ENCODE data around the gene SH2D5.
"Not testable (repeated sequence)": the region's sequence is repeated elsewhere in the genome, so short reads cannot be mapped to it uniquely, and the experiment has no call there.

SH2D5 gene

DNA sequence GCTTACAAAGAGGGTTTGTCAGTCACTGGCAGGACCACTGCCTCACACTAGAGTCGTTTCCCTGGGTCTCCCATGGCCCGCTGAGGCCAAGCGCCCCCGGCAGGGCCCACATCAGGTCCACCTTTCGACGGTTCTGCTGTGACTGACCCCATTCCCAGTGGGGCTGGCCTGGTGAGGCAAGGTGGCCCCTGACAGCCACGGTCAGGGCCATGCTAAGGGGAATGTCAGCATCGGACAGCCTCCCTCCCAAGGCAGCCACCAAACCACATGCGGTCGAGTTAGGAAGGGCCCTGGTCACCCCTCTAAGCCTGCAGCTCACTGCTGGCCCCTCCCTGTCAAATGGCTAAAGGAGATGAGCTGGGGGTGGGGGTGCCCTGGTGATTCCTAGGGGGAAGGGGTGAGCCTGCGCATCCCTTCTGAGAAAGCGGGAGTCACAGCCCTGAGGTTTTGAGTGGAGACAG is 11.8 kb downstream of the SH2D5 start:
- Histone ChIP-seq H3K36me3 (ENCODE audit: control insufficient read depth, insufficient read depth, low read length) (no peaks in the 10 kb centered on the region), H3K27ac (ENCODE audit: low read depth, low read length, severe bottlenecking) (no peak overlapping the region), H3K4me3 (ENCODE audit: extremely low read depth, insufficient read depth, low read length, poor library complexity, severe bottlenecking) (no peak overlapping the region), H3K9me3 (ENCODE audit: control insufficient read depth, low read length) (no peaks in the 10 kb centered on the region), H3K4me1 (ENCODE audit: control insufficient read depth, insufficient read depth, low read length, poor library complexity, severe bottlenecking) (peaks cover 8% of the 10 kb centered on the region)
- 87 to 89% methylated on average over 6 to 7 of the region's 12 CpGs for WGBS, 2 experiments (ENCODE audit: insufficient coverage in 2 of 2)

DNA sequence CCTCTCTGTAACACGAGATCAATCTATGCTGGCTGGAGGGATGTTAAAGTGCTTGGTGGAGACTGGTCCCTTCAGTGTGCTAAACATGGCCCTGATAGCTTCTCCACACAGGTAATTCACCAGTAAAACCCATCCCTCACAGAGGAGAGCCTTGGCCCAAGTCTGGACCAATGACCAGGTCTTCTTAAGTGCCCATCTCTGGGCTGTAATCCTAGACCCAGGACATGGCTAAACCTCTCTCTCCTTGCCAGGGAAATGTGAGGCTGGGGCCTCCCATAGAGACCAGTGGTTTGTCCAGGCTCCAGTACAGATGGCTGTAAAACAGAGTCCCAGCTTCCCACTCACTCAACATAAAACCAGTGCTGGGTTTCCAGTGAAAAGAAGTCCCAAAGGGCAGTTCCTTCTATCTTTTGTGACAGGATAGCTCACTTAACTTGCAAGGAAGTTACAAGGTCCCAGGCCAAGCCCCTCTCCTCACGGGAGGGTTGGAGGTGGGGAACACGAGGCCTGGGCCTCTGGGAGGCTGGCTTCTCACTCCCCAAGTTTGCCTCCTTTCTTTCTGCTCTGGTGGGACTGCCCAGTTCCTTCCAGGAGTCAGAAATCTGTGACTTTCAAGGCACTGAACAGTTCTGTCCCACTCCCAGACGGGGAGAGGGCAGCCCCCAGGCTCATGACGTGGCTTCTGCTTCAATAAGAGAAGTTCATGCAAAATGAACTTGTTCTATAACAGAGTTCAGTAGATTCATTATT is 12.5 kb downstream of the SH2D5 start:
- 90 to 95% methylated on average over 2 to 5 of the region's 5 CpGs for WGBS, 2 experiments (ENCODE audit: insufficient coverage in 2 of 2)
- H3K27ac ChIP-seq (ENCODE audit: low read depth, low read length, severe bottlenecking): no peak overlapping the region
- H3K9me3 ChIP-seq (ENCODE audit: control insufficient read depth, low read length): no peaks in the 10 kb centered on the region
- H3K4me3 ChIP-seq (ENCODE audit: extremely low read depth, insufficient read depth, low read length, poor library complexity, severe bottlenecking): no peak overlapping the region
- peaks cover 3% of the 10 kb centered on the region for H3K4me1 ChIP-seq (ENCODE audit: control insufficient read depth, insufficient read depth, low read length, poor library complexity, severe bottlenecking)
- H3K36me3 ChIP-seq (ENCODE audit: control insufficient read depth, insufficient read depth, low read length): no peaks in the 10 kb centered on the region

DNA sequence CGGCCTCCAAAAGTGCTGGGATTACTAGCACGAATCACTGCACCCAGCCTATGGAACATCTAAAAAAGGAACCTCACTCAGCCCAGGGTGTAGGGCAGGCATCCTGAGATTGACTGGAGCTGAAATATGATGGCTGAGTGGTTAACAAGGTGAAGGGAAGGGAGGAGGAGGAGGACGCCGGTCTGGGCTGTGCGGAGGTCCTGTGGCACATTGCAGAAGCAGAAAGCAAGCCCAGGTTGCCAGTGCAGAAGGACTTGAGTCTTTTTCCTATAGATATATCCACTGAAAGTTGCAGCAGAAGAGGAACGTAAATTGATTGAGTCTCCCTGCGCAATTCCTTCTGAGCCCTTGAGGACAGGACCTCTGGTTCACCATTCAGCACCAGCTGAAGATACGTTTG is 13.2 kb downstream of the SH2D5 start:
- Histone ChIP-seq H3K4me3 (ENCODE audit: extremely low read depth, insufficient read depth, low read length, poor library complexity, severe bottlenecking) (no peak overlapping the region), H3K36me3 (ENCODE audit: control insufficient read depth, insufficient read depth, low read length) (no peaks in the 10 kb centered on the region), H3K4me1 (ENCODE audit: control insufficient read depth, insufficient read depth, low read length, poor library complexity, severe bottlenecking) (peaks cover 3% of the 10 kb centered on the region), H3K27ac (ENCODE audit: low read depth, low read length, severe bottlenecking) (no peak overlapping the region), H3K9me3 (ENCODE audit: control insufficient read depth, low read length) (no peaks in the 10 kb centered on the region)
- WGBS, 2 experiments (ENCODE audit: insufficient coverage in 2 of 2): 94 to 97% methylated on average over 4 to 6 of the region's 8 CpGs

DNA sequence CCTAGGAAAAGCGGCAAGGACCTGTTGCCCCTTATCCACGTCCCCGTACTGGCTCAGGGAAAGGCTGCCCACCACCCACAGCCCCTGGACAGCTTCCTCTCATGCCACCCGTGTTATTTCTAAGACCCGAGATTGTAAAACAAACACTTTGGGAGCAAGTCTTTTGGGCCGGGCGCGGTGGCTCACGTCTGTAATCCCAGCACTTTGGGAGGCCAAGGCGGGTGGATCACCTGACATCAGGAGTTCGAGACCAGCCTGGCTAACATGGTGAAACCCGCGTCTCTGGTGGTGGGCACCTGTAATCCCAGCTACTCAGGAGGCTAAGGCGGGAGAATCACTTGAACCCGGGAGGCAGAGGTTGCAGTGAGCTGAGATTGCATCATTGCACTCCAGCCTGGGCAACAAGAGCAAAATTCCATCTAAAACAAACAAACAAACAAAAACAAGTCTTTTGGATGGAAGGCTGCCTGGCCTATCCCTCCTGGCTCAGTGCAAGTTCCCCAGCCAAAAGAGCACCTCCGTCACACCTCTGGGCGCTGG is 14.1 kb downstream of the SH2D5 start:
- H3K27ac ChIP-seq (ENCODE audit: low read depth, low read length, severe bottlenecking); H3K36me3 ChIP-seq (ENCODE audit: control insufficient read depth, insufficient read depth, low read length); H3K4me1 ChIP-seq (ENCODE audit: control insufficient read depth, insufficient read depth, low read length, poor library complexity, severe bottlenecking); H3K9me3 ChIP-seq (ENCODE audit: control insufficient read depth, low read length): not testable (repeated sequence)
- H3K4me3 ChIP-seq (ENCODE audit: extremely low read depth, insufficient read depth, low read length, poor library complexity, severe bottlenecking): peak overlapping the region; percentile 35
- WGBS, 2 experiments (ENCODE audit: insufficient coverage in 2 of 2): 65 to 80% methylated on average over 15 to 17 of the region's 17 CpGs

DNA sequence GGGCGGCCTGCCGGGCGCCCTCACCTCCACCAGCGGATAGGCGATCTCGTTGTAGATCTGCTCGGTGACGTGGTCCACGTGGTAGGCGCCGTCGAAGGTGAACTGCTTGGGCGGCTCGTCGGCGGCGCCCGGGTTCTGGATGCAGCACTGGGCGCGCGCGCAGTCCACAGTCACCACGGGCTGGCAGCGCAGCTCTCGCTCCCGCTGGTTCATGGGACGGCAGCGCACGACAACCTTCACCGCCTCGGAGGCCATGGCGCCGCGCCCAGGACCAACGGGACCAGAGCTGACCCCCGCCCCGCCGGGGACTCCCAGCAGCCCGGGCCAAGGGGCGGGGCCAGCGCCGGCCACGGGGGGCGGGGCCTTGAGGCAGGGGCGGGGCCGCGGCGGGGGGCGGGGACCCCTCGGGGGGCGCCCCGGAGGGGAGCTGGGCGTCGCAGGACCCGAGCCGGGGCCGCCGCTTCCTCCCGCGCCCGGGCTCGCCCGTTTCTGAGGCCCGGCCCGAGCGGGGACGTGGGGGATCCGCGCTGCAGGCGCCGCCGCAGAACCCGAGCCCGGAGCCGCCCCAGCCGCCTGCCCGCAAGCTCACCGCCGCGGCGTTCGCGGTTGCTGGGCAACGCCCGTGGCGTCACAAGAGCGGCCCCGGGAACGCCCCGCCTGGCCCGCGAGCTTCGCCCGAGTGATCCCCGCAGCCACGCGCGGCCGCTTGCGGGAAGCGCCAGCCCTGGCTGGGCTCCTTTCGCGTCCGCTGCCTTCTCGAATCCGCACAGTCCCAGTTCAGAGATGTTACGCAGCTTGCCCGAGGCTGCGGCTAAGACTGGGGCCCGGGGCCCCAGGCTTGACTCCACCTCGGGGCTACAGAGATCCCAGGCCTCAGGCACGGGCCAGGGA is 14.8 kb downstream of the SH2D5 start, which contains the start of gene KIF17:
Gene KIF17, minus strand, starts transcription at position 556 of the 891 bp plus-strand sequence. Its CDS starts 301 bp downstream, at position 255.
- peak within 1 kb of the TSS; percentile 35 for H3K4me3 ChIP-seq (ENCODE audit: extremely low read depth, insufficient read depth, low read length, poor library complexity, severe bottlenecking)
- peaks cover 3% of the 10 kb centered on the region for H3K4me1 ChIP-seq (ENCODE audit: control insufficient read depth, insufficient read depth, low read length, poor library complexity, severe bottlenecking)
- no peaks in the 10 kb centered on the region for H3K9me3 ChIP-seq (ENCODE audit: control insufficient read depth, low read length)
- no peak within 1 kb of the TSS for H3K27ac ChIP-seq (ENCODE audit: low read depth, low read length, severe bottlenecking)
- 5 to 8% methylated on average over 82 to 94 of the region's 112 CpGs for WGBS, 2 experiments (ENCODE audit: insufficient coverage in 2 of 2)
- H3K36me3 ChIP-seq (ENCODE audit: control insufficient read depth, insufficient read depth, low read length): no peaks in the 10 kb centered on the region

DNA sequence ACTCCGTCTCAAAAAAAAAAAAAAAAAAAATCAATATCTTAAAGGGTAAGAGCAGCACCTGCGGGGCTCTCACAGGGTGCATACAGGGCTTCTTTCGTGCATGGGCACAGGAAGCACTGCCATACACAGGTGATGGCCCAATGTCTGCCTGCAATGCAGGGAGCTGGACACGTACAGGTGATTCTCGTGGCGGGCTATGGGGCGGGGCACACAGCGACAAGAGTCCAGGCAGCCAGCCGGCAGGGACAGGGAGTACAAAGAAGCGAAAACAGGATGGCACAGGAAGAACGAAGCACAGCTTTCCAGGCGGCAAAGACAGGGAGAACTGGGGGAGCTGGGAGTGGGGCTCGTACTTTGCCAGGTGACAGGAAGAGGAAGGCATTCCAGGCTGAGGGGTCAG is 16.3 kb downstream of the SH2D5 start:
- no peaks in the 10 kb centered on the region for H3K9me3 ChIP-seq (ENCODE audit: control insufficient read depth, low read length)
- H3K4me1 ChIP-seq (ENCODE audit: control insufficient read depth, insufficient read depth, low read length, poor library complexity, severe bottlenecking): peaks cover 3% of the 10 kb centered on the region
- no peak overlapping the region for H3K27ac ChIP-seq (ENCODE audit: low read depth, low read length, severe bottlenecking)
- no peak overlapping the region for H3K4me3 ChIP-seq (ENCODE audit: extremely low read depth, insufficient read depth, low read length, poor library complexity, severe bottlenecking)
- H3K36me3 ChIP-seq (ENCODE audit: control insufficient read depth, insufficient read depth, low read length): no peaks in the 10 kb centered on the region
- WGBS, 2 experiments (ENCODE audit: insufficient coverage in 2 of 2): 95 to 96% methylated on average over 11 to 12 of the region's 13 CpGs

DNA sequence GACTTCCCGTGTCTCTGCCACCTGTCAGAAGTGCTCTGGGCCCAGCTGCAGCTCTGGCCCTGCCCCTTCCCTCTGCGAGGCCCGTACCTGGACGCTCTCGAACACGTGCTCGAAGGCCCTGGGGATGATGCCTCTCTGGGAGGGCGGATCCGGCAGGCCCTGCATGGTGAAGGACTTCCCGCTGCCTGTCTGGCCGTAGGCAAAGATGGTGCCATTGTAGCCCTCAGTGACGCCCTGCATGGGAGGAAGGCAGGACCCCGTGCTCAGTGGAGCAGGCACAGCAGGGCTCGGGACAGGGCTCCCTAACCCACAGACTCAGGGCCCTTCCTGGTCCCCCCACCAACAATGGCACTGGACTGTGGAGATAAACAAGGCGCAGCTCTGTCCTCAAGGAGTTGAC is 17.1 kb downstream of the SH2D5 start:
- 87 to 89% methylated on average over 12 to 14 of the region's 15 CpGs for WGBS, 2 experiments (ENCODE audit: insufficient coverage in 2 of 2)
- Histone ChIP-seq H3K27ac (ENCODE audit: low read depth, low read length, severe bottlenecking) (no peak overlapping the region), H3K4me3 (ENCODE audit: extremely low read depth, insufficient read depth, low read length, poor library complexity, severe bottlenecking) (no peak overlapping the region), H3K9me3 (ENCODE audit: control insufficient read depth, low read length) (no peaks in the 10 kb centered on the region), H3K4me1 (ENCODE audit: control insufficient read depth, insufficient read depth, low read length, poor library complexity, severe bottlenecking) (peaks cover 3% of the 10 kb centered on the region), H3K36me3 (ENCODE audit: control insufficient read depth, insufficient read depth, low read length) (no peaks in the 10 kb centered on the region)

DNA sequence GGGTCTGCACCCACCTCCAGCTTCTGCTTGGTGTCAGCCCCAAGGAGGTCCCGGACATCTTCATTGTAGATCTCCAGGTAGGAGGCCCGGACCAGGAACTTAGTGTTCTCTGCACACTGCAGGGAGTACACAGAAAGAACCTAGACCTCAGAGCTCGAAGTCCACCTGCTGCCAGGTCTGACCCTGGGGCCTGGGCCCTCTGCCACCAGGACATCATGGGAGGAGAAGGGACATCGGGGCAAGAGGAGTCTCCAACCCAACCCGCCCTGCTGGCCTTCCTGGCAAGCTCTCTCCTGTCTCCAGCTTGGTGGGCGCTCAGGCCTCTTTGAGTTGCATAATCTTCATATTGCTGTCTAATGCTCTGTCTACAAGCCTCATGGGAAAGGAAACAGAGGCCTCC is 19.1 kb downstream of the SH2D5 start:
- Histone ChIP-seq H3K4me1 (ENCODE audit: control insufficient read depth, insufficient read depth, low read length, poor library complexity, severe bottlenecking) (peaks cover 3% of the 10 kb centered on the region), H3K36me3 (ENCODE audit: control insufficient read depth, insufficient read depth, low read length) (no peaks in the 10 kb centered on the region), H3K27ac (ENCODE audit: low read depth, low read length, severe bottlenecking) (no peak overlapping the region), H3K9me3 (ENCODE audit: control insufficient read depth, low read length) (no peaks in the 10 kb centered on the region), H3K4me3 (ENCODE audit: extremely low read depth, insufficient read depth, low read length, poor library complexity, severe bottlenecking) (no peak overlapping the region)
- 78 to 93% methylated on average over 6 of the region's 6 CpGs for WGBS, 2 experiments (ENCODE audit: insufficient coverage in 2 of 2)

DNA sequence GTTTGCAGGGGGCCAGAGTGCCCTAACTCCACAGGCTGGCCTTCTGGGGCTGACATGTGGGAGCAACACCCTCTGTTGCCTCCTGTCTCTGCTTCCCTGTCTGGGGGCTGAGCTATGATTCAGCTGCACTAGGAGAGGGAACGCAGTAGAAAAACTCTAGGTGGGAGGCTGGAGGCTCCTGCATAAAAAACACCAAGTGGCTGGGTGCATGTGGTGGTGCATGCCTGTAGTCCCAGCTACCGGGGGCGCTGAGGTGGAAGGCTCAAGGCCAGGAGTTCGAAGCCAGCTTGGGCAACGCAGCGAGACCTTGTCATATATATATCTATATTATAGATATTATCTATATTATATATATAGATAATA is 20.3 kb downstream of the SH2D5 start:
- H3K4me3 ChIP-seq (ENCODE audit: extremely low read depth, insufficient read depth, low read length, poor library complexity, severe bottlenecking): no peak overlapping the region
- WGBS, 2 experiments (ENCODE audit: insufficient coverage in 2 of 2): 40 to 100% methylated on average over 1 of the region's 6 CpGs
- H3K27ac ChIP-seq (ENCODE audit: low read depth, low read length, severe bottlenecking): peak overlapping the region; percentile 23
- no peaks in the 10 kb centered on the region for H3K36me3 ChIP-seq (ENCODE audit: control insufficient read depth, insufficient read depth, low read length)
- peaks cover 3% of the 10 kb centered on the region for H3K4me1 ChIP-seq (ENCODE audit: control insufficient read depth, insufficient read depth, low read length, poor library complexity, severe bottlenecking)
- no peaks in the 10 kb centered on the region for H3K9me3 ChIP-seq (ENCODE audit: control insufficient read depth, low read length)

DNA sequence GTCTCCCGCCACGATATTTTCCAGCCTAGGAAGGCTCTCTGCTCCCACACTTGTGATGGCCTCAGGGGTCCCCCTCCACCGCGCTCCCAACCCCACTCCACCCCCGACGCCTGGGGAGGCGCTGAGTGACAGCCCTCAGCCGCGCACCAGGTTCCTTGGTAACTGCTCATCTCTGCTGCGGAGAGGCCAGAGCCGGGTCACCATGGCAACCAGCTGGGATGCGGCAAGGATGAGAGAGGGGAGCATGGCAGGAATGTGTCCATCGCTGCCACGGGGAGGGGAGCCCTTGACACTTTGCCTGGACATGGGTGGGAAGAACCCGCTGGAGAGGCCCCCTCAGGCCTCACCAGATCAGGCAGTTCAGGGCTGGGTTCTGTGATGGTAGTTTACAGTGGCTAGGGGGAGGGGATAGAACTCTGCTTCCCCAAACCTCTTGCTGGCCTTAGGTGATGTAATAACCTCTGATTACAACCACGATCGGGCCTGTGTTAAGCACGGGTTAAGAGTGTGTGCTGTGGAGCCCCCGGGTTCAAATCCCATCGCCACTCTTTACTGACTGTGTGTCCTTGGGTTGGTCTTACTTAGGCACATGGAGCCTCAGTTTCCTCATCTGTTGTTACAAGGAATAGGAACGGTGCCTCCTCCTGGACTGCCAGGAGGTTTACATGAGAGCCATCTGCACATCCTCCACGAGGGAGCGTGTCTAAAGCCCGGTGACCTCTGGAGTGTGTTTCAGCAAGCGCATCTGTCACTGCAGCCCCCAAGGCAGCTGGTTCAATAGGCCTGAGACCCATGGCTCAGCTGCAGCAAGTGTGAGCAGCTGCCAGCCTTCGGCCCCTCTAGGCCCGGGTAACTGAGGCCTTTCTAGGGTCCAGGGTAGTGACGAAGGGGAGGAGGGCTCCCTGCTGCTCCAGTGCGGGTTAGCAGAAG is 21.0 kb downstream of the SH2D5 start:
- Histone ChIP-seq H3K4me1 (ENCODE audit: control insufficient read depth, insufficient read depth, low read length, poor library complexity, severe bottlenecking) (peaks cover 3% of the 10 kb centered on the region), H3K9me3 (ENCODE audit: control insufficient read depth, low read length) (no peaks in the 10 kb centered on the region), H3K27ac (ENCODE audit: low read depth, low read length, severe bottlenecking) (peak overlapping the region; percentile 23), H3K36me3 (ENCODE audit: control insufficient read depth, insufficient read depth, low read length) (no peaks in the 10 kb centered on the region), H3K4me3 (ENCODE audit: extremely low read depth, insufficient read depth, low read length, poor library complexity, severe bottlenecking) (no peak overlapping the region)
- WGBS, 2 experiments (ENCODE audit: insufficient coverage in 2 of 2): 80 to 83% methylated on average over 14 to 26 of the region's 29 CpGs

Measured in mesodermal cell (in vitro differentiated cells).